DMS153 treated with DMSO at 0.1 percent for 48 hours (cell line): ENCODE results near the gene TCERG1L.
"Not testable (repeated sequence)": the region's sequence is repeated elsewhere in the genome, so short reads cannot be mapped to it uniquely, and the experiment has no call there.

Experiments used
- DNase-seq: peaks from one replicate; lab custom pipeline; 2025; ENCODE audit not compliant: unreplicated experiment; lab: John Stamatoyannopoulos, UW

Gene TCERG1L

GRCh38 chr10:131249238-131249954 is 62.1 kb downstream of the TCERG1L start:
- DNase-seq, result no peak

- DNase-seq, result no peak
Measured at GRCh38 chr10:131248376-131249165, 63.0 kb downstream of the TCERG1L start.

GRCh38 chr10:131247873-131248272 is 63.6 kb downstream of the TCERG1L start:
- no peak for DNase-seq

- DNase-seq, result no peak
Measured at GRCh38 chr10:131246775-131247174, 64.7 kb downstream of the TCERG1L start.

GRCh38 chr10:131246089-131246488 is 65.4 kb downstream of the TCERG1L start:
- DNase-seq, result no peak

- no peak for DNase-seq
Measured at GRCh38 chr10:131245475-131246059, 66.0 kb downstream of the TCERG1L start.

- DNase-seq, result no peak
Measured at GRCh38 chr10:131244836-131245235, 66.7 kb downstream of the TCERG1L start.

- no peak for DNase-seq
Measured at GRCh38 chr10:131243076-131243475, 68.4 kb downstream of the TCERG1L start.

GRCh38 chr10:131242007-131242406 is 69.5 kb downstream of the TCERG1L start:
- no peak for DNase-seq

GRCh38 chr10:131240691-131241090 is 70.8 kb downstream of the TCERG1L start:
- DNase-seq, result no peak

GRCh38 chr10:131239926-131240325 is 71.6 kb downstream of the TCERG1L start:
- no peak for DNase-seq

- no peak for DNase-seq
Measured at GRCh38 chr10:131239450-131239849, 72.1 kb downstream of the TCERG1L start.

GRCh38 chr10:131238669-131239280 is 72.7 kb downstream of the TCERG1L start:
- no peak for DNase-seq

- DNase-seq, result no peak
Measured at GRCh38 chr10:131237991-131238651, 73.4 kb downstream of the TCERG1L start.

- DNase-seq, result not testable (repeated sequence)
Measured at GRCh38 chr10:131234606-131235005, 76.9 kb downstream of the TCERG1L start.

- no peak for DNase-seq
Measured at GRCh38 chr10:131233611-131234258, 77.8 kb downstream of the TCERG1L start.

- no peak for DNase-seq
Measured at GRCh38 chr10:131231965-131232541, 79.5 kb downstream of the TCERG1L start.

- no peak for DNase-seq
Measured at GRCh38 chr10:131231323-131231964, 80.1 kb downstream of the TCERG1L start.

GRCh38 chr10:131230641-131231322 is 80.7 kb downstream of the TCERG1L start:
- DNase-seq, result no peak
